Common myeloid progenitor, CD34-positive (primary cell): ENCODE measurements around the gene TSSC4.

ENCODE experiments used
- CTCF ChIA-PET: fragments of 350-600 bp; sonication (Branson Sonifier 250); formaldehyde crosslinking; loops from one replicate; lab custom pipeline; 2021; ENCODE audit warnings: antibody characterized with exemption; lab: Charles Lee
- POLR2A ChIA-PET: fragments of 350-600 bp; sonication (Branson Sonifier 250); formaldehyde crosslinking; loops from one replicate; lab custom pipeline; 2021; ENCODE audit warnings: antibody characterized with exemption; lab: Charles Lee
- DNase-seq, 3 donors: peaks; one replicate each; pipeline versions ENCODE4 v3.0.0 to v3.0.0-alpha.2; 2013
- H3K27ac ChIP-seq, 2 experiments: 1 replicate in 1 of 2; 2 replicates in 1 of 2; pipeline ENCODE4 v1.7.0; 2013; ENCODE audit warnings: inconsistent platforms in 2 of 2, low read length in 2 of 2, mild to moderate bottlenecking in 2 of 2, low read depth in 1 of 2, moderate library complexity in 1 of 2; ENCODE audit not compliant: severe bottlenecking in 2 of 2, insufficient read depth in 1 of 2, poor library complexity in 1 of 2
- H3K27me3 ChIP-seq, 5 experiments: replicated peaks in 2 of 5; 1 replicate in 3 of 5; 2 replicates in 2 of 5; pipeline versions ENCODE4 v1.6.1 to v1.7.0; 2013; ENCODE audit warnings: low read length in 4 of 5, mild to moderate bottlenecking in 2 of 5, moderate library complexity in 2 of 5, inconsistent platforms in 1 of 5; ENCODE audit not compliant: insufficient read depth in 5 of 5, control insufficient read depth in 4 of 5
- H3K36me3 ChIP-seq, 4 experiments: 1 replicate in 2 of 4; 2 replicates in 2 of 4; pipeline versions ENCODE4 v1.6.1 to v1.7.0; 2013; ENCODE audit warnings: low read length in 3 of 4, control low read depth in 1 of 4, mild to moderate bottlenecking in 1 of 4; ENCODE audit not compliant: control insufficient read depth in 4 of 4, insufficient read depth in 4 of 4
- H3K4me1 ChIP-seq, 4 experiments: 1 replicate in 3 of 4; 2 replicates in 1 of 4; pipeline versions ENCODE4 v1.6.1 to v1.7.1; 2013; ENCODE audit warnings: low read length in 3 of 4, mild to moderate bottlenecking in 3 of 4, control low read depth in 1 of 4, inconsistent platforms in 1 of 4, moderate library complexity in 1 of 4; ENCODE audit not compliant: control insufficient read depth in 4 of 4, insufficient read depth in 4 of 4; ENCODE audit errors: control extremely low read depth in 1 of 4
- H3K4me3 ChIP-seq, 7 experiments: 1 replicate in 4 of 7; 2 replicates in 3 of 7; pipeline versions ENCODE4 v1.5.1 to v1.7.0; 2013; ENCODE audit warnings: mild to moderate bottlenecking in 7 of 7, low read length in 6 of 7, moderate library complexity in 6 of 7, inconsistent platforms in 2 of 7, low read depth in 2 of 7, control low read depth in 1 of 7; ENCODE audit not compliant: insufficient read depth in 4 of 7, control insufficient read depth in 1 of 7; ENCODE audit errors: extremely low read depth in 1 of 7
- H3K9me3 ChIP-seq, 5 experiments: 1 replicate in 4 of 5; 2 replicates in 1 of 5; pipeline versions ENCODE4 v1.6.1 to v1.7.1; 2013; ENCODE audit warnings: low read length in 4 of 5, mild to moderate bottlenecking in 2 of 5, inconsistent platforms in 1 of 5, low read depth in 1 of 5, moderate library complexity in 1 of 5; ENCODE audit not compliant: control insufficient read depth in 4 of 5, insufficient read depth in 2 of 5; ENCODE audit errors: control extremely low read depth in 1 of 5
- whole genome bisulfite sequencing: methylation state at CpG from one replicate; pipeline ENCODE4 v1.1.5; 2013; ENCODE audit not compliant: insufficient coverage; 5-methylcytosine and 5-hydroxymethylcytosine counted together

Gene TSSC4

DNA sequence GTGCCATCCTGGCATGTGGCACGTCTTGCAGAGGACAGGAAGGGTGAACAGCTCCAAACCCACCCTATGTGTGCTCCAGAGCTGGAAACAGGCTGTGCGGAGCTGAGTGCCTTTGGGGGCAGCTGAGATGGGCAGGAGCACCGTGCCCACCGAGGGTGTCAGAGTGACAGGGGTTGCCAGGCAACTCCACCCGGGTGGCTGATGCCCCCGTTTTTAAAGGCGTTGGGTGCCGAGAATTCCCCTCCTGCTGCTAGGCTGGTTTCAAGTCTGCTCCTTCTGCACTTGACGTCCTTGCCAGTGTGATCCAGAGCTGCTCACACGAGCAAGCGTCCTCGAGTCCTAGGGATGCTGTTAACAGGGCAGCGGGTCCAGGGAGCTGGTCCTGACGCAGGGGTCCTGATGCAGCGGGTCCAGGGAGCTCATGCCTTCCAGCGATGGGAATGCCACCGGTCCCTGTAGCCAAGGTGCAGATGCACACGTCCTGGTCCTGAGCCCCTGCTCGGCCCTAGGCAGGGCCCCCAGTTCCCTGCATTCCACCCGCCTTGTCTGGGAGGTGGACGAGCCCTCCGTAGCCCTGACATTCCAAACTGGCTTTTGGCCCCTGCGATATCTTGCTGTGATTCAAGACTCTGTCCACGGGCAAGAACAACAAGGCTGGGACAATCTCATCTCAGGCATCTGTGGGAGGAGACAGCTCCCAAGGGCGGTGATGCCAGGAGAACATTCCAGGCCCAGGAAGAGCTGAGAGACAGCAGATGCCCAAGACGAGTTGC is 49.2 kb downstream of the TSSC4 start:
- no peak for DNase-seq
- CTCF ChIA-PET = interaction anchor here (1.1 to 1.6 kb wide), 2 partner anchors 10 to 82 kb away, joined by 3 read pairs; no protein-coding TSS in a partner anchor
- Histone ChIP-seq H3K27me3 (peaks cover 0 to 17% (median 0%) of the 10 kb centered on the region in 5 experiments), H3K4me3 (no peak overlapping the region), H3K36me3 (no peaks in the 10 kb centered on the region), H3K4me1 (peaks cover 0 to 35% (median 30%) of the 10 kb centered on the region in 4 experiments), H3K9me3 (no peaks in the 10 kb centered on the region), H3K27ac (no peak overlapping the region)
- POLR2A ChIA-PET = no interaction called here
- 98% methylated on average over 25 of the region's 26 CpGs for WGBS

DNA sequence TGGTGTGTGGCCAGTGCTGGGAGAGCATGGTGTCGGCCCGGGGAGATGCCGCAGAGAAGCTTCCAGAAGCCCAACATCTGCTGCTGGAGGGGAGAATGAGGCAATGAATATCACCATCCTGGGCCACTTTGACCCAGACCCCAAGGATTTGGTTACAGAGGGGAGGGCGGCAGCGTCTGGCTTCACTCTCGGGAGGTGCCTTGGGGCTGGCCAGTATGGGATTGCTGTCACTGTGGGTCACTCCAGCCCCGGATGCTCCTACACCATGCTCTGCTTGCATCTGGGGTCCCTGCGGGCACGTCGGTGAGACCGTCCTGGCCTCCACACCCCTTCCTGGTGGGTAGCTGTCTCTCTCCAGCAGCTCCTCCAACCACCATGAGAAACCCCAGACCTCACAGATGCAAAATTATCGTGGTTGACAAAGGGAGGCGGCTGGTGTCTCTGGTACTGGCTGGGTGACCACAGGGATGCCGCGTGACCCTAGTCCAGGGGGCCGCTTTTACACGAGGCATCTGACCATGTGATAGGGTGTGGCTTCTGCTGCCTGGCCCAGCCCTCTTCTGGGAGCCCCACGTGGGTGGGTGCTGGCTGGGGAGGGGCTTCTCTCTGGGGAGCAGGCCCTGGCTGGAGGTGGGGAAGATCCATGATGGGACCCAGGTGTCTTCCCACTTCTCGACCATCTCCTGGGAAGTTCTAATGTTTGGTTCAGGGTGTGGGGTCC is 49.9 kb downstream of the TSSC4 start:
- CTCF ChIA-PET = interaction anchor here (1.1 kb wide), 1 partner anchor 81 kb away, joined by 3 read pairs; no protein-coding TSS in a partner anchor
- Histone ChIP-seq H3K36me3 (no peaks in the 10 kb centered on the region), H3K4me1 (peaks cover 0 to 30% (median 24%) of the 10 kb centered on the region in 4 experiments), H3K27me3 (peaks cover 0 to 11% (median 0%) of the 10 kb centered on the region in 5 experiments), H3K9me3 (no peaks in the 10 kb centered on the region), H3K27ac (no peak overlapping the region), H3K4me3 (no peak overlapping the region)
- no peak for DNase-seq
- 95% methylated on average over 17 of the region's 19 CpGs for WGBS
- POLR2A ChIA-PET = no interaction called here

DNA sequence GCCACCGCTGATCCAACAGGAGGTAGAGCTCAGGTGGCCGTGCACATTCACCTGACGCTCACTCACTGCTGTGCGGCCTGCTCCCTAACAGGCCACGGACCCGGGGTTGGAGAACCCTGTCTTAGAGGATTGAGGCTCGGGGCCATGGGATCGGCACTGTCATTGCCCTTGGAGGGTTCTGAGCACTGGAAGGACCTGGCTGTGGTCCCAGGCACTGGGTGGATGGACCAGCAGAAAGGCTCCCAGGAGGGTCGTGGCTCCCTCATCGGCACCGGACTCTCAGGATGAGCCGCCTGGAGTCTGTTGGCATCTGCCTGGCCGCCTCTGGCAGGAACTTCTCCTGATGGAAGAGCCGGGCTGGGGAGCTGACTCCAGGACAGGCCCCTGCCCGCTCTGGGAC is 50.8 kb downstream of the TSSC4 start:
- no peaks in the 10 kb centered on the region for H3K9me3 ChIP-seq
- no peak overlapping the region for H3K4me3 ChIP-seq
- H3K27ac ChIP-seq = no peak overlapping the region
- ChIA-PET POLR2A (no interaction called here), CTCF (interaction anchor here (1.1 to 1.6 kb wide), 2 partner anchors 14 to 30 kb away, joined by 4 read pairs; no protein-coding TSS in a partner anchor)
- WGBS = 97% methylated on average over 15 of the region's 15 CpGs
- no peak for DNase-seq
- H3K27me3 ChIP-seq = peaks cover 0 to 3% (median 0%) of the 10 kb centered on the region in 5 experiments
- no peaks in the 10 kb centered on the region for H3K36me3 ChIP-seq
- peaks cover 0 to 22% (median 16%) of the 10 kb centered on the region in 4 experiments for H3K4me1 ChIP-seq

DNA sequence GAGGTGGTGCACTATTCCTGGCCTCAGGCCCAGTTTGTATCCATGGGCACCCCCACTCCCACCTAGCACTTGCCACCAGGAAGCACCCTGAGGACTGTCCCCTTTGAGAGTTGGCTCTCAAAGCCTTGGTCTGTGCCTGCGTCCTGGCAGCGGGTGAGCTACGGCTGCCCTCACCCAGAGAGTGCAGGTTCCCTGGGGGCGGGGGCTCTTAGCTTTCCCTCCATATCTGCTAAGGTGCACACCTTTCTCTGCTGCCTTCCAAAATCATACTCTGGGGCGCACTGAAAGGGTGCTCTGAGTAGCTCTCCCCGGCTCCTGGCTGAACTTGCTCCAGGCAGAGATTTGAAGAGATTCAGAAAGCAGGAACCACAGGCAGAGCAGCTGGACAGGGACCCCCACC is 51.4 kb downstream of the TSSC4 start:
- no peak for DNase-seq
- H3K27ac ChIP-seq = no peak overlapping the region
- CTCF ChIA-PET = interaction anchor here (1.1 to 1.6 kb wide), 2 partner anchors 13 to 31 kb away, joined by 4 read pairs; no protein-coding TSS in a partner anchor
- H3K27me3 ChIP-seq = peaks cover 0 to 2% (median 0%) of the 10 kb centered on the region in 5 experiments
- no peak overlapping the region for H3K4me3 ChIP-seq
- WGBS = 88% methylated on average over 6 of the region's 6 CpGs
- POLR2A ChIA-PET = no interaction called here
- H3K36me3 ChIP-seq = no peaks in the 10 kb centered on the region
- H3K4me1 ChIP-seq = peaks cover 0 to 16% (median 10%) of the 10 kb centered on the region in 4 experiments
- H3K9me3 ChIP-seq = no peaks in the 10 kb centered on the region

- Histone ChIP-seq H3K9me3 (no peaks in the 10 kb centered on the region), H3K36me3 (no peaks in the 10 kb centered on the region), H3K27ac (no peak overlapping the region), H3K27me3 (no peaks in the 10 kb centered on the region), H3K4me1 (peaks cover 0 to 11% (median 5%) of the 10 kb centered on the region in 4 experiments), H3K4me3 (no peak overlapping the region)
- ChIA-PET POLR2A (no interaction called here), CTCF (interaction anchor here (1.1 to 1.6 kb wide), 2 partner anchors 13 to 31 kb away, joined by 4 read pairs; no protein-coding TSS in a partner anchor)
- DNase-seq = no peak
- WGBS = 93% methylated on average over 12 of the region's 20 CpGs
Observed at GRCh38 chr11:2452321-2453012, 51.9 kb downstream of the TSSC4 start.

DNA sequence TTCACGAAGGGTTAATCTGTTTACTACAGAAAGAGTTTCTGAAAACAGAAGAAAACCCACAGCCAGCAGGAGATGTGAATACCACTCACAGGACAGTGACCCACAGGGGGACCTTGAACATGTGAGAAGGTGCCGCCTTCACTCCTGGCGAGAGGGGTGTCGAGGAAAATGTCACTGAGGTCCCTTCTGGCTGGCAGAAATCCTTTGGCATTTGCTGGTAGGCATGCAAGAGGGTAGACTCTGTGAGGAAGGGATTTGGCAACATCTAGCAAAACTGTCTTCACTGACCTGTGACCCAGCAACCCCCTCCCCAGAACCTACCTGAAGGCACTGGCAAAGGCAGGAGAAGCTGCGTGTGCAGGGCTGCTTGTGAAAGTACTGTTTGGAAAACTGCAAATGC is 52.9 kb downstream of the TSSC4 start:
- peaks cover 0 to 3% (median 0%) of the 10 kb centered on the region in 4 experiments for H3K4me1 ChIP-seq
- H3K27me3 ChIP-seq = no peaks in the 10 kb centered on the region
- no peaks in the 10 kb centered on the region for H3K36me3 ChIP-seq
- DNase-seq = no peak
- POLR2A ChIA-PET = no interaction called here
- H3K4me3 ChIP-seq = no peak overlapping the region
- no peaks in the 10 kb centered on the region for H3K9me3 ChIP-seq
- 100% methylated on average over 5 of the region's 5 CpGs for WGBS
- no peak overlapping the region for H3K27ac ChIP-seq
- CTCF ChIA-PET = interaction anchor here (0.6 to 1.2 kb wide), 3 partner anchors 27 to 556 kb away, joined by 3 read pairs; no protein-coding TSS in a partner anchor
